GM18498 (cell line): ENCODE data around the gene TEPSIN.
A peak's percentile ranks its signal among the peaks of the same experiment; 100 is the strongest.

Source experiments
- ATAC-seq: cut with Tn5 transposase; IDR thresholded peaks from one replicate; pipeline ENCODE4 v1.9.1; 2021; ENCODE audit warnings: mild to moderate bottlenecking, moderate library complexity; ENCODE audit not compliant: unreplicated experiment

Gene TEPSIN

GRCh38 chr17:81238815-81239713 is at the start of gene TEPSIN, which contains the start of gene NDUFAF8:
Gene TEPSIN, minus strand, starts transcription at chr17:81239055. Its CDS starts 22 bp downstream, at chr17:81239033.
Gene NDUFAF8, plus strand, starts transcription at chr17:81239318. Its CDS starts 46 bp downstream, at chr17:81239364.
- ATAC-seq, result peak; percentile 91

DNA sequence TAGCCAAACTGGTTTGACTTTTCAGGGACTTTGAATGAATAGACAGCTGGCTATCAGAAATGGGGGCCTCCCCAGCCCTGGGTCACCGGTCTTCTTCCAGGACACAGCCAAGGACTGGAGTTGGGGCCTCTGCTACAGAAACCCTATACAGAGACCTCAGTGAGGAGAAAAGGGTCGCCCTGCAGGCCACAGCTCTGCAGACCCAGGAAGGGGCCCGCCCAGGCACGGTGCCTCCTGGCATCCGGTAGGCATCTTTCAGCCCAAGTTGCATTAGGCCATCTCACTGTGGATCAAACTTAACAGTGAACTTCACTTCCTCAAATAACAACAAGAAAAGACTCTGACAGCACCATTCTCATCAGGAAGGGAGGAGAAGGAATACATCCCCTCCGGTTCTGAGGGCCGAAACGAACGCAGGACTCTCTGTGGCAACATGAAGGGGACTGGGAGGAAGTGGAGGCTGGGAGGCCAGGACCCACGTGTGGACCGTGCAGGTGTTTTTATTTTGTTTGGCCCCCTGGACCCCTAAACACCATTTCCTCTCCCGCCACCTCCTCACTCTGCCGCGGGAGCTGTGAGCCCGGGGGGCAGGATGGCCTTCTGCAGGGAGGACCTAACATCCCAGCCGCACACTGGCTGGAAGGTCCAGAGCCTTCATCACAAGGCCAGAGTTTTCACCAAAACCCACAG is 49.0 kb upstream of the TEPSIN start:
- ATAC-seq, result no peak

DNA sequence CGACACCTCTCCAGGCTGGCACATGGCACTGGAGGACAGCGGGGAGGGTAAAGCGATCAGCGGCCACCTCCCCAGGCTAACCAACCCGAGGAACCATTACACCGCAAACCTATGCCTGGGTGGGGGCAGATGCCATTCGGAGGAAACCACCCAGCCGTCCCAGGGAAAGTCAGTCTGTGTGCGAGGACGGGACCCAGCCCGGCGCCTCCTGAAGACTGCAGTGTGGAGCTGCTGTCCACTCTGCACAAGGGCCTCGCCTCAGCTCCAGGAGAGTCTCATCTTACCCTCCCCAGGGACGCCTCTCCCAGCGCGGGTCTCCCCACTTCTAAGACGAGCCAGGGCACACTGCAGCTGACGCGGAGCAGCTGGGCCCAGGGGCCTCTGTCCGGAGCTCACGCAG is 48.3 kb upstream of the TEPSIN start:
- ATAC-seq, result no peak

- no peak for ATAC-seq
These were observed 47.8 kb upstream of the TEPSIN start for GRCh38 chr17:81286491-81287145.

DNA sequence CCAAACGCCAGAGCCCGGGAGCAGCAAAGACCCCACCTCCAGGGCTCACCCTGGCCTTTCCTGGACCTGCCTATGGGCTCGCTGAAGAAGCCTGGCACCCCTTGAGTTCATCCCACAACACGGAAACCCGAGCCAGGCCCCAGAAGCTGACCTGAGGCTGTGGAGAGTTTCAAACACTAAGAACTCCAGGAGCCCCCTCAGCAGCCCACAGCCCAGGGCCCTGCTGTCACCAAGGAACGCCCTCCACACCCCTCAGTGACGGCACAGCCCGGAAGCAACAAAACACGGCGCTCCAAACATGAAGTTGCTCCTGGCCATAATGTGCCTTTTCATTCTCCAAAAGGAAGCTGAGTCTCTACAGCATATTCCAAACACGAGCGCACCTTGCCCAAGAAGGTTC is 47.0 kb upstream of the TEPSIN start:
- ATAC-seq, result no peak

- ATAC-seq, result peak; percentile 50
These were observed 46.5 kb upstream of the TEPSIN start for GRCh38 chr17:81285179-81285878.

DNA sequence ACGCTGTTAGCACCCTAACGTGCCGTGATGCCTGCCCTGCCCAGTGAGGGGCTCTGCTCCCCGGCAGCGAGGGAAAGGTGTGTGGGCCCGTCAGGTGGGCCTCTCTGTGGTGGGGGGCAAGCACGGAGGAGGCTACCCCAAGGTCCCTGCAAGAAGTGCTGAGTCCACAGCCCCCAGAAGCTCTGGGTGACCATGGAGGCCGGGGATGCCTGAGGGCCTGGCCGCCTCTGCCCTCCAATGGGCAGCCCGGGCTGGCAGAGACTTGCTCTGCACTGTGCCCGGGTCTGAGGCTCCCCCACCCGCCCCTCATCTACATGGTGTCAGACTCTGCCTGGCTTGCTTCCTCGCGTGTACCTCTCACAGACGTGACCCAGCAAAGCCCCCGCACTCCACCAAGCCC is 44.0 kb upstream of the TEPSIN start:
- ATAC-seq, result no peak

DNA sequence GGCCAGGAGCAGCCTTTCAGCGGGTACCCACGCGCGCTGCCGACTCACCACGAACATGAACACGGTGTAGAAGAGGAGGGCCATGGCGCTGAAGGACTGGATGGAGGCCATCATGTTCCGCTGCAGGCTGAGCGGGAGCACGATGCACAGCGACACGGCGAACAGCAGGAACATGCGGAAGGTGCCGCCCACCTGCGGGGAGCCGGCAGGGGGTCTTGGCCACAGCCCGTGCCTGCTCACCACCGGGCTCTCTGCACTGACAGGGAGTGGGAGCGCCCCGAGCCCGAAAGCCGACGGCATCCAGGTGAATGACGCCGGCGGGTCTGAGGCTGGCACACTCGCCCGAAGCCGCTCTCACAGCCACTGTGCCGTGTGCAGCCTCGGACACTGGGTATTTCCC is 43.3 kb upstream of the TEPSIN start:
- no peak for ATAC-seq

GRCh38 chr17:81280571-81280970 is 41.7 kb upstream of the TEPSIN start:
- ATAC-seq, result no peak

DNA sequence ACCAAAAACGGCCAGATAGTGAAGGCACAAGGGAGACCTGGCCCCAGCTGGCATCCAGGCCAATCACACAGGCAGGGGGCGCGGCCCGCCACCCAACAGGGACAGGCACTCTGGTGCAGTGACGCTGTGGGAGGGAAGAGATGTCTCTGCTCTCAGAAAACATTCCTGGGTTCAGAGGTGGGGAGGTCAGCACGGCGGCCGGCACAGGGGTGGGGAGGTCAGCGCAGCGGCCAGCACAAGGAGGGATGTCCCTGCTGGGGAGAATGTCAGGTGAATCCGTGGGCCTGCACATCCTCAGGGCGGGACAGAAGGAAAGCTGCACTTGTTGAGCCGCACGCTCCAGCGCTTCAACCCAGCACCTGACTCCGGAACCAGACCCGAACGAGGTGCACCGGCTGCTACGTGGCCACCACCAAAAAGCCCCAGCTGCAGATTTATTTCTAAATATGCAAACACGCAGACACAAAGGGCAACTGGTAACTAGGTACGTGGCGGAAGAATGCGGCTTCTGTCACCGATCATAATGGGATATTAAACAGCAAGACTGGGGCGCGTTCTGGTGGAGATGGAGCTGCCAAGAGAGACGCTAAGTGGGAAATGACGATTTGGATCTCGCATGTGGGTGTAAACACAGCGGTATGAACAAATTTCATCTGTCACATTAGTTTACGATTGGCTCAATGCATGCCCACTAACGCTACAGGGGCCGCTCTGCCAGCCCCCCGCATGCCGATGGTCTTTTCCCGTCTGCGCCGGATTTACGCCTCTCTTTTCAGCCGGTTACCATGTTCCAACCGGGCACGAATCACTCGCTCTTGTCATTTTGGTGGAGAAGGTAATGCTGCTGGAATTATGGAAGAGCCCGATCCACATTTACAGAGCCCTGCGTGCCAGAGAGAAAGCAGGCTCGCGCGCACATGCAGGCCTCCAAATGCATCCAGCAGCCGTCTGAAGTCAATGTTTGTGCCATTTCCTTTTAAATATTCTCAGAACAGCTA is 40.7 kb upstream of the TEPSIN start:
- no peak for ATAC-seq

- ATAC-seq, result no peak
These were observed 40.0 kb upstream of the TEPSIN start for GRCh38 chr17:81278831-81279230.

GRCh38 chr17:81277946-81278693 is 39.3 kb upstream of the TEPSIN start:
- ATAC-seq, result no peak

GRCh38 chr17:81277421-81277820 is 38.6 kb upstream of the TEPSIN start:
- ATAC-seq, result no peak

GRCh38 chr17:81276781-81277180 is 37.9 kb upstream of the TEPSIN start:
- no peak for ATAC-seq

- ATAC-seq, result no peak
These were observed 35.6 kb upstream of the TEPSIN start for GRCh38 chr17:81274471-81274855.

- ATAC-seq, result no peak
These were observed 35.0 kb upstream of the TEPSIN start for GRCh38 chr17:81273698-81274470.

DNA sequence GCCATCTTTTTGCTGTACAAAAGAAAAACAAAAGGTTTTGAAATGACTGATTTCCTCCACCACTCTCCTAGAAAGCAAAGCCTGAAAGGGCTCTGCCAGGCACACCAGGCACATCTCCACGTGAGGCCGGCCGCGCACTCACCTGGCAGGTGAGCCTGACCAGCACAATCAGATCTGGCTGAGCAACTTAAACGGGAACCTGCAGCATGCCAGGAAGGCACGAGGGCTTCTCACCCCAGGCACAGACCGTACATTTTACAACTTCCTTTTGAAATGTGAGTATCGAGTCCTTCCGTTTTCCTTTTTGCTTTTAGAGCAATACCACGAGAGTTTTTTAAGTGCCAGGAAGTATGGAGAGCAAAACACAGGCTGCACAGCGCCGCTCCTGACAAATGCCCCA is 33.8 kb upstream of the TEPSIN start:
- no peak for ATAC-seq

- no peak for ATAC-seq
These were observed 32.4 kb upstream of the TEPSIN start for GRCh38 chr17:81271226-81271625.
